ENCODE results near the gene KIF5C.

The KIF5C gene

DNA sequence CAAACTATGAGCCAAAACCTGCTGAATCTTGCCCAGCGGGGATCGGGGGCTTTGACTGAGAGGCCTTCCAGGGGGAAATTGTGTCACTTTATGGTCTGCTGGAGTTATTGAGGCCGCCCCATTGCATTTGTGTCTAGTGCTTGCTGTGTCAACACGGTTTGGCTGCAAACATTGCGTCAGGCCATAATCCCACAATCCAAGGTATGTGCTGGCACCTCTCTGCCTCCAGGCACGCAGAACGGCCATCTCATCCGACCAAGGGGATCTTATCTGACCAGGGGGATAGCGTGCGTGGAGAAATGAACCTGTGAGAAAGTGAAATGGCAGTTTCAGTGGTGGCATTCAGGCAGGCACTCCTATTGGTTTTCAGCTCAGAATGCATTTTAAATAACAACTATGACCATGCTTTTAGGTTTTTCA, 145.4 kb downstream of the KIF5C start:
- Histone ChIP-seq H4K20me1 (ENCODE audit: insufficient read depth, low read length) (no peaks in the 10 kb centered on the region), H3K36me3 (ENCODE audit: insufficient read depth, low read length) (no peaks in the 10 kb centered on the region), H3K4me1 (ENCODE audit: insufficient read depth, low read length, severe bottlenecking) (peaks cover 80% of the 10 kb centered on the region), H3K9me2 (ENCODE audit: low read depth, low read length) (no peaks in the 10 kb centered on the region), H3K4me3 (ENCODE audit: low read depth, low read length, poor library complexity, severe bottlenecking) (peak overlapping the region; percentile 37), H3K9ac (ENCODE audit: low read length) (peak overlapping the region; percentile 56), H3F3A (ENCODE audit: insufficient read depth, low read length) (0 out of 2 replicates have a peak, but pooled peaks cover 3% of the 10 kb centered on the region), H3K9me3 (ENCODE audit: low read length) (no peaks in the 10 kb centered on the region), H3K27me3 (ENCODE audit: insufficient read depth, low read length) (no peaks in the 10 kb centered on the region), H3K27ac (ENCODE audit: low read depth, low read length, poor library complexity, severe bottlenecking) (peak overlapping the region; percentile 99), H3K4me2 (ENCODE audit: low read length) (peak overlapping the region; percentile 71), H3K79me2 (ENCODE audit: insufficient read depth, low read length) (no peaks in the 10 kb centered on the region), H2AFZ (ENCODE audit: low read length) (peak overlapping the region; percentile 3; the same call in 1 of the 2 replicates)
- TF ChIP-seq, protein P1, sequence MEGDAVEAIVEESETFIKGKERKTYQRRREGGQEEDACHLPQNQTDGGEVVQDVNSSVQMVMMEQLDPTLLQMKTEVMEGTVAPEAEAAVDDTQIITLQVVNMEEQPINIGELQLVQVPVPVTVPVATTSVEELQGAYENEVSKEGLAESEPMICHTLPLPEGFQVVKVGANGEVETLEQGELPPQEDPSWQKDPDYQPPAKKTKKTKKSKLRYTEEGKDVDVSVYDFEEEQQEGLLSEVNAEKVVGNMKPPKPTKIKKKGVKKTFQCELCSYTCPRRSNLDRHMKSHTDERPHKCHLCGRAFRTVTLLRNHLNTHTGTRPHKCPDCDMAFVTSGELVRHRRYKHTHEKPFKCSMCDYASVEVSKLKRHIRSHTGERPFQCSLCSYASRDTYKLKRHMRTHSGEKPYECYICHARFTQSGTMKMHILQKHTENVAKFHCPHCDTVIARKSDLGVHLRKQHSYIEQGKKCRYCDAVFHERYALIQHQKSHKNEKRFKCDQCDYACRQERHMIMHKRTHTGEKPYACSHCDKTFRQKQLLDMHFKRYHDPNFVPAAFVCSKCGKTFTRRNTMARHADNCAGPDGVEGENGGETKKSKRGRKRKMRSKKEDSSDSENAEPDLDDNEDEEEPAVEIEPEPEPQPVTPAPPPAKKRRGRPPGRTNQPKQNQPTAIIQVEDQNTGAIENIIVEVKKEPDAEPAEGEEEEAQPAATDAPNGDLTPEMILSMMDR (IDR thresholded peaks at IDR 0.05; ENCODE audit: low read length), result no peak
- no peak for TF ChIP-seq EZH2 (IDR thresholded peaks at IDR 0.05; ENCODE audit: borderline replicate concordance, low read length)

DNA sequence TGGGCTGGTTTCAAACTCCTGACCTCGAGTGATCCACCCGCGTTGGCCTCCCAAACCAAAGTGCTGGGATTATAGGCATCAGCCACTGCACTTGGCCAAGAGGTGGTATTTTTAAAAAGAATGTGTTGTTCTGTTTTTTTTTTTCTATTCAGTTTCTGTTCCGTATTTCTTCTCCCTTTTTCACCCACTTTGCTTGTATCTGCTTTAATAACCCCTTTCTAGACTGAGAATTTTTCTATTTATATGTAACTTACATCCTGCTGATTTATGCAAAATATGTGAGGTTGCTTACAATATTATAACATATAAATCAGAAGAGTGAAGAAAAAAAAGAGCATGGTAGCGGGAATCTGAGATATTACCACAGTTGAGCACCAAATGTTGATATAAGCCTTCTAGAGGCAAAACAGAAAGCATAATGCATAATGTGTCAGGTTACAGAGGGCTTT, 146.3 kb downstream of the KIF5C start:
- Histone ChIP-seq H3K9ac (ENCODE audit: low read length) (peak overlapping the region; percentile 56), H3K4me3 (ENCODE audit: low read depth, low read length, poor library complexity, severe bottlenecking) (peak overlapping the region; percentile 37), H3K9me3 (ENCODE audit: low read length) (no peaks in the 10 kb centered on the region), H3K4me1 (ENCODE audit: insufficient read depth, low read length, severe bottlenecking) (peaks cover 83% of the 10 kb centered on the region), H3K27ac (ENCODE audit: low read depth, low read length, poor library complexity, severe bottlenecking) (peak overlapping the region; percentile 99), H3K4me2 (ENCODE audit: low read length) (peak overlapping the region; percentile 71), H3K79me2 (ENCODE audit: insufficient read depth, low read length) (no peaks in the 10 kb centered on the region), H3K36me3 (ENCODE audit: insufficient read depth, low read length) (no peaks in the 10 kb centered on the region), H3K9me2 (ENCODE audit: low read depth, low read length) (no peaks in the 10 kb centered on the region), H4K20me1 (ENCODE audit: insufficient read depth, low read length) (no peaks in the 10 kb centered on the region), H3F3A (ENCODE audit: insufficient read depth, low read length) (0 out of 2 replicates have a peak, but pooled peaks cover 3% of the 10 kb centered on the region), H3K27me3 (ENCODE audit: insufficient read depth, low read length) (no peaks in the 10 kb centered on the region), H2AFZ (ENCODE audit: low read length) (0 out of 2 replicates have a peak overlapping the region, but pooled peaks have one; percentile 37)
- TF ChIP-seq EZH2 (IDR thresholded peaks at IDR 0.05; ENCODE audit: borderline replicate concordance, low read length), result no peak
- TF ChIP-seq, protein P1 (IDR thresholded peaks at IDR 0.05; ENCODE audit: low read length), result no peak

DNA sequence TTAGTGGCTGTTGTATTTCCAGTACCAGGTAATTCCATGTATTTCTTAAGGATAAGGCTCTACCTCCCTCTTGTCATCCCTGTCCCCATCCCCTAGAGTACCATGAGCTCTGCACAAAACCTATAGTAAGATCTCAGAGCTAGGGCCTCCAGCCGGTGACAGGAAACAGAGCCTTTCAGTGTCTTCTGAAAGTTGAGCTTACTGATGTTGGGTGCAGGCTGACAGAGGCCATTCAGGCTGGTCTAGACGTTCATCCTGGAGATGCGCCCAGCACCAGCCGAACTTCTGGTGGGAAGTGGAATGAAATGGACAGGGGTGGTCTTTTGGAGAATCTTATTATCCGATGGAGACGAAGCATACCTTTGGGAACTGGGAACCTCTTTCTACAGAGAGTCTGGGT, 146.7 kb downstream of the KIF5C start:
- Histone ChIP-seq H3K27ac (ENCODE audit: low read depth, low read length, poor library complexity, severe bottlenecking) (peak overlapping the region; percentile 99), H3K9me2 (ENCODE audit: low read depth, low read length) (no peaks in the 10 kb centered on the region), H3F3A (ENCODE audit: insufficient read depth, low read length) (0 out of 2 replicates have a peak, but pooled peaks cover 3% of the 10 kb centered on the region), H2AFZ (ENCODE audit: low read length) (0 out of 2 replicates have a peak overlapping the region, but pooled peaks have one; percentile 37), H3K4me2 (ENCODE audit: low read length) (peak overlapping the region; percentile 71), H3K9ac (ENCODE audit: low read length) (peak overlapping the region; percentile 56), H3K4me1 (ENCODE audit: insufficient read depth, low read length, severe bottlenecking) (peaks cover 88% of the 10 kb centered on the region), H3K9me3 (ENCODE audit: low read length) (no peaks in the 10 kb centered on the region), H4K20me1 (ENCODE audit: insufficient read depth, low read length) (no peaks in the 10 kb centered on the region), H3K36me3 (ENCODE audit: insufficient read depth, low read length) (no peaks in the 10 kb centered on the region), H3K27me3 (ENCODE audit: insufficient read depth, low read length) (no peaks in the 10 kb centered on the region), H3K79me2 (ENCODE audit: insufficient read depth, low read length) (no peaks in the 10 kb centered on the region), H3K4me3 (ENCODE audit: low read depth, low read length, poor library complexity, severe bottlenecking) (peak overlapping the region; percentile 37)
- TF ChIP-seq EZH2 (IDR thresholded peaks at IDR 0.05; ENCODE audit: borderline replicate concordance, low read length), result no peak
- TF ChIP-seq, protein P1 (IDR thresholded peaks at IDR 0.05; ENCODE audit: low read length), result no peak

All from OCI-LY1 (cell line).